Esophagus squamous epithelium (tissue), 5 donors: ENCODE measurements around the gene JPH3. TPM values are rescaled to one million over a fixed set of nuclear protein-coding genes. Genes with fewer than 3 reads are reported as not detected.
"Not testable (repeated sequence)": the region's sequence is repeated elsewhere in the genome, so short reads cannot be mapped to it uniquely, and the experiment has no call there.

Experiments used
- DNase-seq: peaks from one replicate; lab custom pipeline; 2025; lab: John Stamatoyannopoulos, UW
- H3K27ac ChIP-seq, 4 donors: fragments of 200-600 bp; sonication (generic); one replicate each; pipeline ENCODE4 v1.5.1; 2016 to 2019; ENCODE audit warnings: mild to moderate bottlenecking in 1 of 4
- H3K27me3 ChIP-seq, 4 donors: fragments of 200-600 bp; sonication (generic); 1 replicate in 3 of 4; 2 replicates in 1 of 4; pipeline versions ENCODE4 v1.5.1 to v1.6.0; 2017 to 2021; ENCODE audit warnings: antibody characterized with exemption in 1 of 4
- H3K36me3 ChIP-seq, 3 donors: fragments of 200-600 bp; sonication (generic); one replicate each; pipeline ENCODE4 v1.5.1; 2016 to 2019
- H3K4me1 ChIP-seq, 3 donors: fragments of 200-600 bp; sonication (generic); one replicate each; pipeline ENCODE4 v1.5.1; 2017 to 2019
- H3K4me3 ChIP-seq, 4 donors: fragments of 200-600 bp; sonication (generic); 1 replicate in 3 of 4; 2 replicates in 1 of 4; pipeline ENCODE4 v1.5.1; 2016 to 2019; ENCODE audit warnings: mild to moderate bottlenecking in 2 of 4, moderate library complexity in 1 of 4
- H3K9me3 ChIP-seq, 3 donors: fragments of 200-600 bp; sonication (generic); one replicate each; pipeline ENCODE4 v1.5.1; 2016 to 2019
- CTCF ChIP-seq, 6 experiments: fragments of 450-650 bp in 4 of 6; fragments of 200-600 bp in 2 of 6; sonication (generic) in 2 of 6; IDR thresholded peaks; one replicate each; pipeline ENCODE4 v1.5.1; 2016 to 2019; ENCODE audit warnings: antibody characterized with exemption in 6 of 6, mild to moderate bottlenecking in 4 of 6, moderate library complexity in 4 of 6
- POLR2A ChIP-seq, 4 donors: fragments of 450-650 bp; IDR thresholded peaks; one replicate each; pipeline ENCODE4 v1.6.1; 2017; ENCODE audit warnings: antibody characterized with exemption in 4 of 4, mild to moderate bottlenecking in 4 of 4, moderate library complexity in 3 of 4
- whole genome bisulfite sequencing, 2 donors: methylation state at CpG; one replicate each; pipeline ENCODE4 v1.1.5; 2018; 5-methylcytosine and 5-hydroxymethylcytosine counted together
- intact Hi-C: fragments of 100-400 bp; cut with DNase I; formaldehyde crosslinking; loops from one replicate; pipeline ENCODE4 v1.15.0; 2022
- total RNA-seq, 4 donors: library from RNA; depleted of rRNA; stranded (reverse); fragments of >200 nt; gene quantifications; one replicate each; pipeline ENCODE4 v1.1.0, GENCODE V29; 2016
- donor health status: DM: yes; HTN: yes; CAD: no.

JPH3 gene
- total RNA-seq, 4 donors from 2014 or later = 0.29 to 0.76 (median 0.45) TPM; not detected in 1

DNA sequence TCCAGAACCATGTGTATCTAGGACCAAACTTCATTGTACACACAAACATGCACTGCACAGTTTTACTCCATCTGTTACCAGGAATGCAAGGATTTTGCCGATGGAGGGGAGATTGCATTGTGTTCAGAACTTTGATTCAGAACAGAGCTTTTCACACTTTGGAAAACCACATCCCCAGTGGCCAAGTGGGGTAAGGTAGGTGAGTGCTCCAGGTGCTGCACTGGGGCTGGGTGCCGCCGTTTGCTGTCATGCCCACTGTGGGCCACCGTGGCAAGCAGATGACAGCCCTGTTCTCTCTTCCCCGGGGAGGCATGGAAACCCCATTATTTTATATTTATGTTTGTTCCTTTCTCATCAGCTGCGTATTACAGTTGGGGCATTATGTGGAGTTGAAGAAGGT lies 29.3 kb upstream of the JPH3 start:
- TF ChIP-seq CTCF (IDR thresholded peaks at IDR 0.05) = no peak
- TF ChIP-seq POLR2A (IDR thresholded peaks at IDR 0.05) = no peak
- WGBS, 2 donors = 73 to 82% methylated on average over 5 to 6 of the region's 6 CpGs
- no peaks in the 10 kb centered on the region for H3K36me3 ChIP-seq
- H3K27ac ChIP-seq = no peak overlapping the region
- peaks cover 4 to 27% (median 9%) of the 10 kb centered on the region in 3 donors for H3K4me1 ChIP-seq
- intact Hi-C loops = no loop called here
- H3K9me3 ChIP-seq = no peaks in the 10 kb centered on the region
- peaks cover 0 to 43% (median 0%) of the 10 kb centered on the region in 4 donors for H3K27me3 ChIP-seq
- DNase-seq = no peak
- no peak overlapping the region for H3K4me3 ChIP-seq

DNA sequence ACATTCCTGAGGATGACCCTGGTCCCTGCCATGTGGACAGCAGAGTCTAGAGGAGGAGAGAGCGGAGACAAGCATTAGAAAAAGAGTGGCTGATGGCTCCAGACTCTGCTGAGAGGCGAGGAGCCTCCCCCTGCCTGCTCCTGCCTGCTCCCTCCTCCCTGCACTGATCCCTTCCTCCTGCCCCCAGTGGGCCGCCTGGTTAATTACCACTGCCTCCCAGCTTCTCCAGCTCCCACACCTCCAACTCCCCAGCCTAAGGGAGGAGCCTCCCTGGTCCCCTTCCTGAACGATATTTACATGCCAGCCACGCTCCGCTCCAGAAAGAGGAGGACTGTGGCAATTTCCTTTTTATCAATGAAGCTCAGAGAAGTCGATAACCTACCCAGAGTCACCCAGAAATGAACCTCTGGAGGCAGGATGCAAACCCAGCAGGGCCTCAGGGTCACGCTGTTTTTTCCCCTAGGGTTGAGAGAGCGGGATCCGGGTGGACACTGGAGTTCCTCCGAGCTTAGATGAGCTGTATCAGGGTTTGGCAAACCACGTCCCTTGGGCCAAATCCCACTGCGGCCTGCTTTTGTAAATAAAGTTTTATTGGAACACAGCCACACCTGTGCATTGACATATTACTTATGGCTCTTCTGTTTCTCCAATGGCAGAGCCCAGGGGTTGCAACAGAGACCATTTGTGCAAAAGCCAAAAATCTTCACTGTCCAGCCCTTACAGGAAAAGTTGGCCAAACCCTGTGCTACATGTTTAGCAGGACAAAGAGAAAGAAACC lies 27.1 kb upstream of the JPH3 start:
- peaks cover 4 to 24% (median 9%) of the 10 kb centered on the region in 3 donors for H3K4me1 ChIP-seq
- no peaks in the 10 kb centered on the region for H3K9me3 ChIP-seq
- 57 to 60% methylated on average over 12 of the region's 13 CpGs for WGBS, 2 donors
- peaks cover 0 to 36% (median 0%) of the 10 kb centered on the region in 4 donors for H3K27me3 ChIP-seq
- H3K36me3 ChIP-seq = no peaks in the 10 kb centered on the region
- no peak for TF ChIP-seq CTCF (IDR thresholded peaks at IDR 0.05)
- TF ChIP-seq POLR2A (IDR thresholded peaks at IDR 0.05) = no peak
- no peak overlapping the region for H3K27ac ChIP-seq
- intact Hi-C loops = no loop called here
- DNase-seq = no peak
- no peak overlapping the region for H3K4me3 ChIP-seq

GRCh38 chr16:87576171-87576570 lies 26.1 kb upstream of the JPH3 start:
- H3K4me1 ChIP-seq = peaks cover 0 to 18% (median 5%) of the 10 kb centered on the region in 3 donors
- TF ChIP-seq POLR2A (IDR thresholded peaks at IDR 0.05) = no peak
- no peak for TF ChIP-seq CTCF (IDR thresholded peaks at IDR 0.05)
- WGBS, 2 donors = 66 to 83% methylated on average over 1 to 6 of the region's 16 CpGs
- intact Hi-C loops = no loop called here
- H3K9me3 ChIP-seq = no peaks in the 10 kb centered on the region
- H3K27ac ChIP-seq = no peak overlapping the region
- no peak overlapping the region for H3K4me3 ChIP-seq
- peaks cover 0 to 33% (median 0%) of the 10 kb centered on the region in 4 donors for H3K27me3 ChIP-seq
- no peaks in the 10 kb centered on the region for H3K36me3 ChIP-seq
- no peak for DNase-seq

DNA sequence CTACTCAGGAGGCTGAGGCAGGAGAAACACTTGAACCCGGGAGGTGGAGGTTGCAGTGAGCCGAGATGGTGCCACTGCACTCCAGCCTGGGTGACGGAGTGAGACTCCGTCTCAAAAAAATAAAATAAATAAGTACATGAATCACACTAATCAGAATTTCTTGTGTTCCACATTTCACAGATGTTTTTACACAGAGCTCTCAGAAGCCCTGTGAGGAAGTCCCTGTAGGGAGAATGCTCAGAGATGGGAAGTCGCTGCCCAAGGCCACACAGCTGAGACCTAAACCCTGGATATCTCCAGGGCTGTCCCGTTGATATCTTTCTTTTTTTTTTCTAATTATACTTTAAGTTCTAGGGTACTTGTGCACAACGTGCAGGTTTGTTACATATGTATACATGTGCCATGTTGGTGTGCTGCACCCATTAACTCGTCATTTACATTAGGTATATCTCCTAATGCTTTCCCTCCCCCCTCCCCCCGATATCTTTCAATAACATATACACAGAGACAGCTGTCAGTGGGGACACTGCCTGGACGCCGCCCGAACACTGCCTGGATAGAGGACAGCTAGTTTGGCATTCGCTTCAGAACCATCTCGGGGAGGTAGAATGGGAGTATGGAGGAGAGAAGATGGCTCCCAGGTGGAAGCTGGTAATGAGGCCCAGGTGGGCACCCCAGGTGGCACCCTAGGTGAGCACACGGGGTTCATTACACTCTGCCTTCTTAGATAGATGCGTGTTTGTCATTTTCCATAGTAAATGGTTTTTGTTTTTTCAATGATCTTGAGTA lies 24.0 kb upstream of the JPH3 start:
- H3K4me1 ChIP-seq = peaks cover 5 to 24% (median 9%) of the 10 kb centered on the region in 3 donors
- H3K27me3 ChIP-seq = peaks cover 0 to 37% (median 0%) of the 10 kb centered on the region in 4 donors
- H3K9me3 ChIP-seq, H3K27ac ChIP-seq, H3K4me3 ChIP-seq, DNase-seq, intact Hi-C loops, H3K36me3 ChIP-seq: not testable (repeated sequence)
- WGBS, 2 donors = 72 to 80% methylated on average over 12 to 13 of the region's 16 CpGs

GRCh38 chr16:87579691-87580090 lies 22.6 kb upstream of the JPH3 start:
- no peak for DNase-seq
- TF ChIP-seq POLR2A (IDR thresholded peaks at IDR 0.05) (no peak), CTCF (IDR thresholded peaks at IDR 0.05) (no peak)
- no peaks in the 10 kb centered on the region for H3K36me3 ChIP-seq
- no peaks in the 10 kb centered on the region for H3K9me3 ChIP-seq
- WGBS, 2 donors = 59 to 72% methylated on average over 4 of the region's 4 CpGs
- H3K4me1 ChIP-seq = peaks cover 5 to 30% (median 14%) of the 10 kb centered on the region in 3 donors
- H3K27ac ChIP-seq = no peak overlapping the region
- peaks cover 0 to 50% (median 0%) of the 10 kb centered on the region in 4 donors for H3K27me3 ChIP-seq
- intact Hi-C loops = no loop called here
- no peak overlapping the region for H3K4me3 ChIP-seq
